Aorta (tissue), 5 donors: ENCODE results near the gene FAT1. TPM values are rescaled to one million over a fixed set of nuclear protein-coding genes. Genes with fewer than 3 reads are reported as not detected.

Experiments used
- ATAC-seq: fragments of 200-7000 bp; cut with Tn5 transposase; one replicate; pipeline ENCODE4 v1.9.1; 2022; ENCODE audit warnings: moderate library complexity; ENCODE audit not compliant: low FRiP score
- DNase-seq, 2 donors: peaks; one replicate each; pipeline ENCODE4 v3.0.0-alpha.2; 2020
- H3K27ac ChIP-seq, 2 donors: one replicate each; pipeline ENCODE4 v1.5.1; 2013; ENCODE audit warnings: low read length in 2 of 2, mild to moderate bottlenecking in 2 of 2, moderate library complexity in 2 of 2, control low read depth in 1 of 2, inconsistent platforms in 1 of 2, low read depth in 1 of 2
- H3K27me3 ChIP-seq, 2 donors: one replicate each; pipeline ENCODE4 v1.6.1; 2013; ENCODE audit warnings: control low read depth in 1 of 2, low read length in 1 of 2, mild to moderate bottlenecking in 1 of 2, moderate library complexity in 1 of 2; ENCODE audit not compliant: insufficient read depth in 2 of 2, control insufficient read depth in 1 of 2
- H3K36me3 ChIP-seq, 2 donors: one replicate each; pipeline ENCODE4 v1.6.1; 2013; ENCODE audit warnings: control low read depth in 1 of 2, low read length in 1 of 2, mild to moderate bottlenecking in 1 of 2; ENCODE audit not compliant: insufficient read depth in 2 of 2, control insufficient read depth in 1 of 2
- H3K4me1 ChIP-seq, 2 donors: one replicate each; pipeline ENCODE4 v1.6.1; 2013; ENCODE audit warnings: low read length in 2 of 2, control low read depth in 1 of 2, mild to moderate bottlenecking in 1 of 2, moderate library complexity in 1 of 2; ENCODE audit not compliant: insufficient read depth in 2 of 2, control insufficient read depth in 1 of 2
- H3K4me3 ChIP-seq, 2 donors: one replicate each; pipeline ENCODE4 v1.5.1; 2013; ENCODE audit warnings: low read length in 2 of 2, control low read depth in 1 of 2, mild to moderate bottlenecking in 1 of 2
- H3K9me3 ChIP-seq: one replicate; pipeline ENCODE4 v1.6.1; 2013; ENCODE audit warnings: mild to moderate bottlenecking, low read length; ENCODE audit not compliant: control insufficient read depth
- WGBS, 2 donors: extraction: QIAGEN DNeasy Blood & Tissue Kit; methylation state at CpG; one replicate each; pipeline ENCODE4 v1.1.7; 2013; 5-methylcytosine and 5-hydroxymethylcytosine counted together
- intact Hi-C, 2 donors: fragments of 100-400 bp; cut with DNase I; formaldehyde crosslinking; loops; one replicate each; pipeline versions ENCODE4 v1.14.2 to v1.15.0; 2022
- polyA plus RNA-seq, 2 donors: library from polyadenylated mRNA; stranded (reverse); fragments of 200-250 nt; gene quantifications; one replicate each; pipeline ENCODE4 v1.2.3, GENCODE V29; 2013
- total RNA-seq, 2 donors: library from RNA; stranded (reverse); fragmentation: NEBNext Ultra II Directional; extraction: Animal tissue kit (Norgen Biotek cat#: 25700); gene quantifications; one replicate each; pipeline ENCODE4 v1.2.1, GENCODE V29; 2021
- donor health status: healthy with polysubstance abuse.
- donor health status: Bipolar disorder and iron deficiency.
- donor health status: DM: no; HTN: no; CAD: no.
- donor health status: DM: no; HTN: no; CAD: no.
- donor health status: DM: yes; HTN: yes; CAD: no.

The FAT1 gene
- total and polyA plus RNA-seq, 4 donors = 23.5 to 106 (median 68.2) TPM

DNA sequence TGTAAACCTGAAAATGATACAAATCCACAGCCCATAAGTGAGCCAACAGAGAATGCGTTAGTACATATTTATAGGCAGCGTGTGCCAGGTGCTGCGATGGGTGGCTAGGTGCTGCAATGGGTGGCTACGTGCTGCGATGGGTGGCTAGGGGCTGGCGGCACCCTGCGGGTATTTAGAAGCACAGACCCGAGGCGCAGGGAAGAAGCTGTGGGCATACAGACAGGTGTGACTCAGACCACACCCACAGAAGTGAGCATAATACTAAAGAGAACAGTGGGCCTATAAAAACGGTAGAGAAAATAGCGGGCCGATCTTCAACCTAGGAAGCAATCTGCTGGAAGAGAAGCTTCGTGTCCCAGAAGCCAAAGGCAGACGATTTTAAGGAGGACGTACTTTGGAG is 81.1 kb downstream of the FAT1 start:
- Histone ChIP-seq H3K4me1 (no peaks in the 10 kb centered on the region), H3K27me3 (no peaks in the 10 kb centered on the region), H3K27ac (no peak overlapping the region), H3K4me3 (no peak overlapping the region), H3K36me3 (no peaks in the 10 kb centered on the region), H3K9me3 (no peaks in the 10 kb centered on the region)
- DNase-seq (no peak), ATAC-seq (no peak)
- intact Hi-C loops = no loop called here
- 88 to 90% methylated on average over 15 of the region's 15 CpGs for WGBS, 2 donors

DNA sequence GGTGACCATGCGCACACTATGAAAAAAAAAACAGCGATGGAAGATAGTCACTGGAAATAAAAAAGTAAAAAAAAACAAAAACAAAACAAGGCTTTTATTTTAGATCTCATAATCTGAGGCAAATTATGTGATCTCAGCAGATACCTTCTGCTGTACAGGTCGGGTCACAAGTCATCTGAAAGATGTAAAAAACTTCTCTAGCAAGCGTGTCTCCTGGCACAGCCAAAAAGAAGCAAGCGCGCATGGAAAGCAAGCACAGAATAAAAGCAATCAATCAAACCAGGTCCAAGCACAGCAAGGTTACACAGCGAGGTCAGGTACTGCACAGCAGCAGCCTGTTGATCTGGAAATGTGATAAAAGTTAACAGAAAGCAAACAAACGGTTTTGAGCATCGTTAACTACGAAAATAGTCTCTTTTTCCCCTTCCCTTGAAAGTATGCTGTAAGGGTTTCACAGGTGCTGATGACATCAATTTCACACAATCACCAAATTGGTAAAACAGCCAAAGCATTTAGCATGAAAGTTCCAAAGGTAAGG is 89.0 kb downstream of the FAT1 start:
- Histone ChIP-seq H3K4me3 (no peak overlapping the region), H3K4me1 (no peaks in the 10 kb centered on the region), H3K36me3 (peaks cover 0 to 7% of the 10 kb centered on the region in 2 donors), H3K27ac (no peak overlapping the region), H3K27me3 (no peaks in the 10 kb centered on the region), H3K9me3 (no peaks in the 10 kb centered on the region)
- no peak for DNase-seq
- 83 to 84% methylated on average over 10 of the region's 10 CpGs for WGBS, 2 donors
- ATAC-seq = no peak
- intact Hi-C loops = no loop called here

DNA sequence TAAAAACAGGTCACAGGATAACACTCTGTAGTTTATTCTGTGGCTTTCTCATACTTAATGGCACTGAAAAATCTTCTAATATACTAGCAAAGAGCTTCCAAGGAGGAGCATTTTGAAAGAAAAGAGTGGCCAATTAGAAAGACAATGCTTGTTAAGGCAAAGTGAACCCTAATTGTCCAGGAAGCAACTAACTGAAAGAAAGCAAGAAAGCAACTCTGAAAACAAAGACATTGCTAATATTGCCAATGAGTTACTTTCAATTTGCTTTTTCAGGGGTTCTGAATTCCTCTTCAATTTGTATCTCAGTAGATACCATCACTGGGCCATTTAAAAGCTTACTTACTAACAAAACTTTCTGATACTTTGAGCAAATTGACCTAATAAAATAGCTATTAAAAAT is 89.8 kb downstream of the FAT1 start:
- Histone ChIP-seq H3K4me1 (no peaks in the 10 kb centered on the region), H3K4me3 (no peak overlapping the region), H3K27me3 (no peaks in the 10 kb centered on the region), H3K9me3 (no peaks in the 10 kb centered on the region), H3K27ac (no peak overlapping the region), H3K36me3 (peaks cover 0 to 7% of the 10 kb centered on the region in 2 donors)
- intact Hi-C loops = no loop called here
- no peak for ATAC-seq
- DNase-seq = no peak

DNA sequence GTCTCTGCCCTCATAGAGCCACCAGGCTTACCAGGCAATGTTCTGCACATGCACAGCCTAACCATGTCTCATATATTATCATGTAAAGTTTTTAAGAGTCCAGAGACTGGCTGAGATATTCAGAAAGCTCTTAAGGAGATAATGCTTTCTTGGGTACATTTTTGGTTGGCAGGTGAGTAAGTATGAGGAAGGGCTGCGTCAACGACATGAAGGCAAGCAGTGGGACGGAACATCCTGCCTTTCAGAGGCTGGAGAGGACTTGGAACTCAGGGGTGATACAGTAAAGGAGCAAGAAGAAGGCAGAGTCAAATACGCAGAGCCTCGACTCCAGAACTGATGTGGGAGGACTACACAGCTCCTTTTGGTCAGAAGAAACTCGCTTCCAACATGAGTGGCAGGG is 93.5 kb downstream of the FAT1 start:
- Histone ChIP-seq H3K27me3 (no peaks in the 10 kb centered on the region), H3K36me3 (peaks cover 0 to 7% of the 10 kb centered on the region in 2 donors), H3K4me3 (no peak overlapping the region), H3K4me1 (no peaks in the 10 kb centered on the region), H3K27ac (no peak overlapping the region), H3K9me3 (no peaks in the 10 kb centered on the region)
- ATAC-seq (no peak), DNase-seq (no peak)
- WGBS, 2 donors = 94 to 96% methylated on average over 6 of the region's 6 CpGs
- intact Hi-C loops = no loop called here

DNA sequence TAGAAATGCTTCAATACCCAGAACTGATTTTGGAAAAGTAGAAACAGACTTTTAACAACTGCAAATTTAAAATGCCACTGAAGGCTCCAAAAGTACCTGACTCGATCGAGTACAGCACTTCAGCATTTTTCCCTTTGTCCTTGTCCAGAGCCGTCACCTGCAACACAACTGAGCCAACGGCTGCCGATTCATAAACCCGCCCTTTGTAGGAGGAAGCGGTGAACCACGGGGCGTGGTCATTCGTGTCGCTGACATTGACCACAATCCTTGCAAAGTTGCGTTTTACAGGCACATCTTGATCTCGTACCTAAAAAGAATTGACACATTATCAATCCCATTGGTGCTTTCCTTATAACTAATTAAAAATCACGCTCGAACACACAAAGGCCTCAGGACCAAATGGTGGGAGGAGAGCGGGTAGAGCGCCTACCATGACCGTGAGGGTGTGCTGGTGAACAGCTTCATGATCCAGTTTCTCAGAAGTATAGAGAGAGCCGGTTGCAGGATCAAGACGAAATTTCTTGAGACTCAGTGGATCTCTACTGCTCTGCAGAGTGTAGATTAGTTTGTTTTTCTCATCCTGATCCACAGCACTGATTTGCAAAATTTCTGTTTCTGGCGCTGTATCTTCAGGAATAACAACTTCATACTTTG is 95.5 kb downstream of the FAT1 start:
- H3K27ac ChIP-seq = no peak overlapping the region
- ATAC-seq (no peak), DNase-seq (no peak)
- peaks cover 0 to 5% of the 10 kb centered on the region in 2 donors for H3K36me3 ChIP-seq
- intact Hi-C loops = no loop called here
- H3K4me1 ChIP-seq = peaks cover 0 to 1% of the 10 kb centered on the region in 2 donors
- no peak overlapping the region for H3K4me3 ChIP-seq
- WGBS, 2 donors = 89 to 90% methylated on average over 21 of the region's 21 CpGs
- no peaks in the 10 kb centered on the region for H3K9me3 ChIP-seq
- H3K27me3 ChIP-seq = no peaks in the 10 kb centered on the region

DNA sequence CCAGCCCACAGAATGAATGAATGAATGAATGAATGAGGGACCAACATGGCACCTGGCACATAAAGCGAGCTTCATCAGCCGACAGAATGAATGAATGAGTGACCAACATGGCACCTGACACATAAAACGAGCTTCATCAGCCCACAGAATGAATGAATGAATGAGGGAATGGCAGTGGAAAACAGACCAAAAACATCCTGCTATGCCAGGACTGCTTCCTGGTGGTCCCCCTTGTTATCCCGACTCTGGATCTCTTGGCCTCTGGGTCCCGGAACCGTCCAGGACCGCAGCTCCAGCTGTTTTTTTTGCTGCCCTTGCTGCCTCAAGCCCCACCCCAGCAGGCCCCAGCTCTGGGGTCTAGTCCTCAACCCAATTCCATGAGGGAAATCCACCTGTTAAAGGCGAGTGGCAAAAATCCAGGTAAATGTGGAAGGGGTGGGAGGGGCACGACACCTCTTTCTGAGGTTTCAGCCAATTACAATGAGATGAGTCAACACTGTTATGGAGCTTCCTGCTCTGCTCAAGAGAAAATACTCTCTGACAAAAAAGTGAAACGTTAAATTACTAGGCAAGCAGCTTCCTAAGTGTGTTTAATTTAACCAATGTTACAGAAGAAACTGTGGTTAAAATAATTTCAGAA is 96.3 kb downstream of the FAT1 start:
- H3K4me1 ChIP-seq = peaks cover 0 to 10% of the 10 kb centered on the region in 2 donors
- ATAC-seq (no peak), DNase-seq (no peak)
- no peak overlapping the region for H3K27ac ChIP-seq
- H3K9me3 ChIP-seq = no peaks in the 10 kb centered on the region
- 59 to 77% methylated on average over 10 of the region's 10 CpGs for WGBS, 2 donors
- intact Hi-C loops = no loop called here
- no peaks in the 10 kb centered on the region for H3K27me3 ChIP-seq
- H3K36me3 ChIP-seq = peaks cover 0 to 5% of the 10 kb centered on the region in 2 donors
- H3K4me3 ChIP-seq = no peak overlapping the region

DNA sequence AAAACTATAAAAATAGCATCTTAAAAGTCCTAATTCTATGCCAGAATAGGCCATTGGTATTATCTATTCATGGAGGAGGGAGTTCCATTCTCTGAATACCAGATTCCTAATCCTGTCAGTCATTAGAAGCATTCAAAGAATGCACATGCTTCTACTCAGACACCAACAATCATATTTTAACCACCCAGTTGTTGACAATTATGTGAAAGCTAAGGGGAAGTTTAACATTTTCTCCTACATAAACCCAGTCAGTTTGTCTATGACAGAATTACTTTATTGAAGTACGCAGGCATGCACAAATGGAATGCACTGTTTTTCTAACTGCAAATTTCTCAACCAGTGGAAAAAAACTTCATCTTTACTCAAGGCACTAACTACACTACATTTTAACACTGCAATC is 98.7 kb downstream of the FAT1 start:
- ATAC-seq = no peak

DNA sequence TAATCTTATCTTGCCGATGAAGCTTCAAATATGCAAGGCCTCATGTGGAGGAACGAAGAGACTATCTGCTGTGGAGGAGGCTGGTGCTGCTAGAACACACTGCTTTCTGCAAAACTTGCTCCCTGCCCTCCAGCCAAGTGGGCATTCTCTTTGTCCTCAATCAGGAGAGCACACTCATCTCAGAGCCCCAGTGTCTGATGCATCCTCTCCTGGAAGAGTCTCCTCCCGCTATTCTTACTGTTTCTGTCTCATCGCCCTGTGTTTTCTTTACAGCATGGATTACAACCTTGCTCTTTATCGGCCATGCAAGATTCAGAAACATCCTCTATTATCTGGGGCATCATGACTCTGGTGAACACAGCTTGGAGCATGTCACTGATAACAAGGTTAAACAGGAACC is 100.1 kb downstream of the FAT1 start:
- no peak for DNase-seq
- no peak for ATAC-seq
- Histone ChIP-seq H3K36me3 (peaks cover 0 to 6% of the 10 kb centered on the region in 2 donors), H3K9me3 (no peaks in the 10 kb centered on the region), H3K27me3 (no peaks in the 10 kb centered on the region), H3K27ac (peak overlapping the region; percentile 60 to 92), H3K4me3 (no peak overlapping the region), H3K4me1 (peaks cover 0 to 11% of the 10 kb centered on the region in 2 donors)
- WGBS, 2 donors = 65 to 72% methylated on average over 5 of the region's 5 CpGs
- intact Hi-C loops = no loop called here

More for the DNA sequence above, 98.7 kb downstream of the FAT1 start:
- WGBS, 2 donors = 0 to 8% methylated on average over 1 of the region's 1 CpG
- no peak for DNase-seq
- Histone ChIP-seq H3K4me3 (no peak overlapping the region), H3K4me1 (peaks cover 0 to 11% of the 10 kb centered on the region in 2 donors), H3K27ac (no peak overlapping the region), H3K36me3 (peaks cover 0 to 6% of the 10 kb centered on the region in 2 donors), H3K9me3 (no peaks in the 10 kb centered on the region), H3K27me3 (no peaks in the 10 kb centered on the region)
- intact Hi-C loops = loop anchor here in 1 of 2 donors (2.0 kb wide), 1 partner anchor 96 kb away; no protein-coding TSS in a partner anchor
